Karpas-422 (cell line): ENCODE results near the gene TMC6. TPM values are rescaled to one million over a fixed set of nuclear protein-coding genes. Genes with fewer than 3 reads are reported as not detected.

Source experiments
- DNase-seq: peaks from one replicate; pipeline ENCODE4 v3.0.0-alpha.2; 2015
- H2AFZ ChIP-seq: fragments of 200-600 bp; sonication (generic); 2 replicates; pipeline ENCODE4 v1.6.1; 2014; ENCODE audit warnings: antibody characterized with exemption, low read length, mixed read lengths
- H3K27ac ChIP-seq: fragments of 200-600 bp; sonication (generic); 2 replicates; pipeline ENCODE4 v1.5.1; 2014; ENCODE audit warnings: mild to moderate bottlenecking, low read length, moderate library complexity
- H3K27me3 ChIP-seq: fragments of 200-600 bp; sonication (generic); 2 replicates; pipeline ENCODE4 v1.6.1; 2014; ENCODE audit warnings: low read length, mixed read lengths
- H3K36me3 ChIP-seq: fragments of 200-600 bp; sonication (generic); 2 replicates; pipeline ENCODE4 v1.6.1; 2014; ENCODE audit warnings: low read length, mixed read lengths; ENCODE audit not compliant: insufficient read depth
- H3K4me1 ChIP-seq: fragments of 200-600 bp; sonication (generic); 2 replicates; pipeline ENCODE4 v1.6.1; 2014; ENCODE audit warnings: mild to moderate bottlenecking, low read length, mixed read lengths
- H3K4me2 ChIP-seq: fragments of 200-600 bp; sonication (generic); 2 replicates; pipeline ENCODE4 v1.6.1; 2014; ENCODE audit warnings: low read length, low read depth, mild to moderate bottlenecking; ENCODE audit not compliant: poor library complexity, severe bottlenecking
- H3K4me3 ChIP-seq: fragments of 200-600 bp; sonication (generic); 2 replicates; pipeline ENCODE4 v1.5.1; 2014; ENCODE audit warnings: mild to moderate bottlenecking, antibody characterized with exemption, low read length, mixed read lengths
- H3K79me2 ChIP-seq: fragments of 200-600 bp; sonication (generic); 2 replicates; pipeline ENCODE4 v1.6.1; 2014; ENCODE audit warnings: mild to moderate bottlenecking, low read length, mixed read lengths
- H3K9ac ChIP-seq: fragments of 200-600 bp; sonication (generic); 2 replicates; pipeline ENCODE4 v1.6.0; 2014; ENCODE audit warnings: low read length
- H3K9me2 ChIP-seq: fragments of 200-600 bp; sonication (generic), shearing (Covaris generic); replicated peaks from 2 replicates; pipeline ENCODE4 v1.6.0; 2014; ENCODE audit warnings: mild to moderate bottlenecking, low read length, moderate library complexity; ENCODE audit not compliant: insufficient read depth
- H3K9me3 ChIP-seq: fragments of 300-700, 200-600 bp; sonication (generic); 2 replicates; pipeline ENCODE4 v1.6.1; 2014; ENCODE audit warnings: low read length, mixed read lengths
- H4K20me1 ChIP-seq: fragments of 200-600 bp; sonication (generic); 2 replicates; pipeline ENCODE4 v1.6.1; 2014; ENCODE audit warnings: mild to moderate bottlenecking, antibody characterized with exemption, low read length, low read depth; ENCODE audit not compliant: insufficient read depth
- total RNA-seq: library from RNA; depleted of rRNA; stranded (reverse); fragments of >200 nt; shearing (Covaris generic); gene quantifications from 2 replicates; pipeline ENCODE4 v1.2.3, GENCODE V29; 2014; ENCODE audit warnings: low replicate concordance; rRNA removed

Gene TMC6
- total RNA-seq: 70.7 and 179 TPM in 2 replicates

GRCh38 chr17:78128551-78129350, at the start of gene TMC6:
Gene TMC6 (minus strand): TSS chr17:78128755. CDS start chr17:78126832, 1,923 bp downstream.
- peak within 1 kb of the TSS; percentile 88 for H3K4me3 ChIP-seq
- peaks cover 7% of the 10 kb centered on the region for H3K36me3 ChIP-seq
- peaks cover 49% of the 10 kb centered on the region for H3K79me2 ChIP-seq
- peak; percentile 94 for DNase-seq
- no peak within 1 kb of the TSS for H2AFZ ChIP-seq
- no peaks in the 10 kb centered on the region for H3K9me2 ChIP-seq
- no peaks in the 10 kb centered on the region for H3K27me3 ChIP-seq
- peaks cover 83% of the 10 kb centered on the region for H3K4me1 ChIP-seq
- H3K9ac ChIP-seq: peak within 1 kb of the TSS; percentile 96
- H3K4me2 ChIP-seq: peak within 1 kb of the TSS; percentile 98
- H3K27ac ChIP-seq: peak within 1 kb of the TSS; percentile 94
- H3K9me3 ChIP-seq: no peaks in the 10 kb centered on the region
- H4K20me1 ChIP-seq: no peaks in the 10 kb centered on the region

- Histone ChIP-seq H2AFZ (no peak overlapping the region), H3K4me1 (peaks cover 34% of the 10 kb centered on the region)
Observed at GRCh38 chr17:78176548-78177025, 48.0 kb upstream of the TMC6 start.

GRCh38 chr17:78175643-78175981, 47.1 kb upstream of the TMC6 start:
- Histone ChIP-seq H3K4me1 (peaks cover 34% of the 10 kb centered on the region), H3K9me3 (no peaks in the 10 kb centered on the region), H3K4me2 (no peak overlapping the region), H3K4me3 (no peak overlapping the region), H3K36me3 (no peaks in the 10 kb centered on the region; the same call in 1 of the 2 replicates), H3K27ac (no peak overlapping the region), H3K9ac (no peak overlapping the region), H3K9me2 (no peaks in the 10 kb centered on the region), H2AFZ (no peak overlapping the region), H3K79me2 (no peaks in the 10 kb centered on the region), H3K27me3 (no peaks in the 10 kb centered on the region), H4K20me1 (peaks cover 3% of the 10 kb centered on the region)
- DNase-seq: no peak

More at GRCh38 chr17:78176548-78177025, 48.0 kb upstream of the TMC6 start:
- no peak overlapping the region for H3K27ac ChIP-seq
- H3K4me2 ChIP-seq: no peak overlapping the region
- no peaks in the 10 kb centered on the region for H3K79me2 ChIP-seq
- H3K9me3 ChIP-seq: no peaks in the 10 kb centered on the region
- H3K4me3 ChIP-seq: no peak overlapping the region
- H3K36me3 ChIP-seq: no peaks in the 10 kb centered on the region; the same call in 1 of the 2 replicates
- H3K9me2 ChIP-seq: no peaks in the 10 kb centered on the region
- no peak overlapping the region for H3K9ac ChIP-seq
- no peaks in the 10 kb centered on the region for H3K27me3 ChIP-seq
- DNase-seq: peak; percentile 91
- peaks cover 3% of the 10 kb centered on the region; the same call in 1 of the 2 replicates for H4K20me1 ChIP-seq

GRCh38 chr17:78174870-78175642, 46.5 kb upstream of the TMC6 start:
- H2AFZ ChIP-seq: no peak overlapping the region
- H3K4me3 ChIP-seq: no peak overlapping the region
- DNase-seq: no peak
- H3K9ac ChIP-seq: no peak overlapping the region
- H3K4me1 ChIP-seq: peaks cover 34% of the 10 kb centered on the region
- no peaks in the 10 kb centered on the region for H3K79me2 ChIP-seq
- no peaks in the 10 kb centered on the region; the same call in 1 of the 2 replicates for H3K36me3 ChIP-seq
- no peak overlapping the region for H3K4me2 ChIP-seq
- H3K27ac ChIP-seq: no peak overlapping the region
- H3K9me3 ChIP-seq: no peaks in the 10 kb centered on the region
- H3K9me2 ChIP-seq: no peaks in the 10 kb centered on the region
- peaks cover 4% of the 10 kb centered on the region for H4K20me1 ChIP-seq
- H3K27me3 ChIP-seq: no peaks in the 10 kb centered on the region

GRCh38 chr17:78174346-78174869, 45.9 kb upstream of the TMC6 start:
- Histone ChIP-seq H3K4me2 (no peak overlapping the region), H3K9ac (no peak overlapping the region), H4K20me1 (peaks cover 10% of the 10 kb centered on the region), H3K9me2 (no peaks in the 10 kb centered on the region), H3K4me1 (peaks cover 39% of the 10 kb centered on the region), H3K9me3 (no peaks in the 10 kb centered on the region), H3K27ac (no peak overlapping the region), H3K27me3 (no peaks in the 10 kb centered on the region; the same call in 1 of the 2 replicates), H3K4me3 (no peak overlapping the region), H3K79me2 (no peaks in the 10 kb centered on the region), H3K36me3 (no peaks in the 10 kb centered on the region; the same call in 1 of the 2 replicates), H2AFZ (no peak overlapping the region)
- DNase-seq: no peak

- Histone ChIP-seq H3K27me3 (peaks cover 3% of the 10 kb centered on the region; the same call in 1 of the 2 replicates), H3K9me2 (no peaks in the 10 kb centered on the region), H3K27ac (no peak overlapping the region), H3K4me2 (peak overlapping the region; percentile 53), H3K79me2 (no peaks in the 10 kb centered on the region), H3K4me3 (no peak overlapping the region), H3K9me3 (no peaks in the 10 kb centered on the region), H4K20me1 (peaks cover 17% of the 10 kb centered on the region), H2AFZ (no peak overlapping the region), H3K36me3 (no peaks in the 10 kb centered on the region; the same call in 1 of the 2 replicates), H3K4me1 (peaks cover 47% of the 10 kb centered on the region), H3K9ac (peak overlapping the region; percentile 31; the same call in 1 of the 2 replicates)
- no peak for DNase-seq
Observed at GRCh38 chr17:78173097-78173715, 44.7 kb upstream of the TMC6 start.

GRCh38 chr17:78172249-78173051, 43.9 kb upstream of the TMC6 start:
- H2AFZ ChIP-seq: no peak overlapping the region
- H3K36me3 ChIP-seq: no peaks in the 10 kb centered on the region; the same call in 1 of the 2 replicates
- peaks cover 3% of the 10 kb centered on the region; the same call in 1 of the 2 replicates for H3K27me3 ChIP-seq
- H3K9me3 ChIP-seq: no peaks in the 10 kb centered on the region
- peak overlapping the region; percentile 4; the same call in 1 of the 2 replicates for H3K4me3 ChIP-seq
- peaks cover 51% of the 10 kb centered on the region for H3K4me1 ChIP-seq
- peak overlapping the region; percentile 31 for H3K9ac ChIP-seq
- peaks cover 17% of the 10 kb centered on the region for H4K20me1 ChIP-seq
- H3K9me2 ChIP-seq: no peaks in the 10 kb centered on the region
- no peak overlapping the region for H3K27ac ChIP-seq
- DNase-seq: peak; percentile 71
- H3K4me2 ChIP-seq: peak overlapping the region; percentile 53
- H3K79me2 ChIP-seq: no peaks in the 10 kb centered on the region
